Chondrocyte (in vitro differentiated cells): ENCODE measurements around the gene TMEM132D. TPM values are rescaled to one million over a fixed set of nuclear protein-coding genes. Genes with fewer than 3 reads are reported as not detected.

ENCODE experiments used
- DNase-seq: peaks from one replicate; pipeline ENCODE4 v3.0.0; 2021; ENCODE audit warnings: mixed read lengths, low spot score
- H3K27ac Mint-ChIP-seq: one replicate; pipeline ENCODE4 v1.8.0; 2021; ENCODE audit warnings: mild to moderate bottlenecking, moderate library complexity, mixed read lengths; ENCODE audit not compliant: unreplicated experiment
- H3K27me3 Mint-ChIP-seq: 2 replicates; pipeline ENCODE4 v1.8.0; 2021; ENCODE audit warnings: low read depth, mixed read lengths
- H3K36me3 Mint-ChIP-seq: 2 replicates; pipeline ENCODE4 v1.8.0; 2021; ENCODE audit warnings: low read depth, mixed read lengths
- H3K4me1 Mint-ChIP-seq: 2 replicates; pipeline ENCODE4 v1.8.0; 2021; ENCODE audit warnings: low read depth, mild to moderate bottlenecking, mixed read lengths
- H3K4me3 Mint-ChIP-seq: one replicate; pipeline ENCODE4 v1.8.0; 2021; ENCODE audit warnings: mild to moderate bottlenecking, moderate library complexity, mixed read lengths; ENCODE audit not compliant: unreplicated experiment
- H3K9me3 Mint-ChIP-seq: 2 replicates; pipeline ENCODE4 v1.8.0; 2021; ENCODE audit warnings: low read depth, mixed read lengths
- total RNA-seq: library from RNA; stranded (reverse); gene quantifications from 3 replicates; pipeline ENCODE4 v1.2.1, GENCODE V29; 2021
- TF ChIP-seq, protein P1 (sequence below): fragments of 200-600 bp; sonication (generic); IDR thresholded peaks from 2 replicates; pipeline ENCODE4 v1.5.0; 2021; ENCODE audit warnings: antibody characterized with exemption, mild to moderate bottlenecking, moderate library complexity

TMEM132D gene
- total RNA-seq, 1 donor from 2014 or later: 3.1 TPM

DNA sequence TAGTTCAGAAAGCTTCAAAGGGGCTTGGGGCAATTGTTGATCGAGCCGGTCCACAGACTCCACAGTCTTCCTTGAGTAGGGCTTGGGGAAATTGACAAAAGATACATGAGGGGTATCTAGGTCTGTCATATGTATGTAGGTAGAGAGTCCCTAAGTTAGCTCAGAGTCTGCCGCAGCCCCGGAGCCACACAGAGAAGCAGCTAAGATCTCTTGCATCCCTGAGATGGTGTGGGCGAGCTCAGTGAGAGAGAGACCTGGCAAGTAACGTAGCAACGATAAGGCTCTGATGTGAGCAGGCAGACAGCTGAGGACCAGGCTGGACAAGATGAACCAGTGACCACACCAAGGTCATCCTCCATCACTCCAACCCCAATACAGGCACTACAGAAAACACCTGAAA, 297.6 kb downstream of the TMEM132D start:
- Mint-ChIP-seq H3K9me3 (peaks cover 8% of the 10 kb centered on the region), H3K27ac (no peak overlapping the region), H3K36me3 (no peaks in the 10 kb centered on the region), H3K4me1 (peaks cover 26% of the 10 kb centered on the region), H3K4me3 (no peak overlapping the region), H3K27me3 (no peaks in the 10 kb centered on the region)
- no peak for DNase-seq
- TF ChIP-seq, protein P1, sequence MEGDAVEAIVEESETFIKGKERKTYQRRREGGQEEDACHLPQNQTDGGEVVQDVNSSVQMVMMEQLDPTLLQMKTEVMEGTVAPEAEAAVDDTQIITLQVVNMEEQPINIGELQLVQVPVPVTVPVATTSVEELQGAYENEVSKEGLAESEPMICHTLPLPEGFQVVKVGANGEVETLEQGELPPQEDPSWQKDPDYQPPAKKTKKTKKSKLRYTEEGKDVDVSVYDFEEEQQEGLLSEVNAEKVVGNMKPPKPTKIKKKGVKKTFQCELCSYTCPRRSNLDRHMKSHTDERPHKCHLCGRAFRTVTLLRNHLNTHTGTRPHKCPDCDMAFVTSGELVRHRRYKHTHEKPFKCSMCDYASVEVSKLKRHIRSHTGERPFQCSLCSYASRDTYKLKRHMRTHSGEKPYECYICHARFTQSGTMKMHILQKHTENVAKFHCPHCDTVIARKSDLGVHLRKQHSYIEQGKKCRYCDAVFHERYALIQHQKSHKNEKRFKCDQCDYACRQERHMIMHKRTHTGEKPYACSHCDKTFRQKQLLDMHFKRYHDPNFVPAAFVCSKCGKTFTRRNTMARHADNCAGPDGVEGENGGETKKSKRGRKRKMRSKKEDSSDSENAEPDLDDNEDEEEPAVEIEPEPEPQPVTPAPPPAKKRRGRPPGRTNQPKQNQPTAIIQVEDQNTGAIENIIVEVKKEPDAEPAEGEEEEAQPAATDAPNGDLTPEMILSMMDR: no peak

DNA sequence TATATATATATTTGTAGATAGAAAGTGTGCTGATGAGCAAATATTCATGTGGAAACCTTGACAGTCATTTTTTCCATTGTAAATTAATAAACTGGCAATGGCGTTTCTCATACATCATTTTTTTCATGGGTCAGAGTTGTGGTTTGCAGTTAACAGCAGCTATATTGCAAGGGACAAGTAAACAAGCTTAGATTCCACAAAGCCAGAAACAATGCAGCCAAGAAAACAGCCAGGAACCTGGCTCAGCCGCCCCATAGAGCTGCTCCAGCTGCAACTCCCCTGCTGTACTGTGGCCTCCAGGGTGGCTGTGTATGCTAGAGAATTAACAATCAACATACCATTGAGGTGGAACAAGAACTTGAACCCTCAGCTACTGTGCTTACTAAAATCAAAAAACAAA, 298.2 kb downstream of the TMEM132D start:
- H3K9me3 Mint-ChIP-seq: peaks cover 9% of the 10 kb centered on the region
- no peak overlapping the region for H3K4me3 Mint-ChIP-seq
- TF ChIP-seq, protein P1: no peak

DNA sequence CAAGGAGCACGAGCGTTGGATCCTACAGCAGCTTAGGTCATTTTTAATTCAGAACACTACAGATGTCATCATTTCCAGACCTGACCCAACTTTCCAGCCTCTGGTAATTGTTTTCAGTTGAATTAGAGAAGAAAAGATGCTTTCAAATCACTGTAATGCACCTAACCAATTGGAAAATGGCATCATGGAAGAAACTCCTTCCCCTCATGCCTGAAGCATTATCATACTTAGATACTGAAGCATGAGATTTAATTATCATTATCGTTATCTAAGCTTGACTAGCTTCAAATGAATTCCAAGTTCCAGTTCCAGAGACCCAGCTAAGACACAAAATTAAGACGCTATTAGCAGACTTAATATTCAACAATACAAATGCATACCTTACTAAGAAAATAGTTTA, 299.3 kb downstream of the TMEM132D start:
- H3K9me3 Mint-ChIP-seq: peaks cover 17% of the 10 kb centered on the region
- no peak overlapping the region for H3K27ac Mint-ChIP-seq
- DNase-seq: no peak

More for the DNA sequence above, 298.2 kb downstream of the TMEM132D start:
- Mint-ChIP-seq H3K27ac (no peak overlapping the region), H3K27me3 (no peaks in the 10 kb centered on the region), H3K4me1 (peaks cover 26% of the 10 kb centered on the region), H3K36me3 (no peaks in the 10 kb centered on the region)
- DNase-seq: no peak

DNA sequence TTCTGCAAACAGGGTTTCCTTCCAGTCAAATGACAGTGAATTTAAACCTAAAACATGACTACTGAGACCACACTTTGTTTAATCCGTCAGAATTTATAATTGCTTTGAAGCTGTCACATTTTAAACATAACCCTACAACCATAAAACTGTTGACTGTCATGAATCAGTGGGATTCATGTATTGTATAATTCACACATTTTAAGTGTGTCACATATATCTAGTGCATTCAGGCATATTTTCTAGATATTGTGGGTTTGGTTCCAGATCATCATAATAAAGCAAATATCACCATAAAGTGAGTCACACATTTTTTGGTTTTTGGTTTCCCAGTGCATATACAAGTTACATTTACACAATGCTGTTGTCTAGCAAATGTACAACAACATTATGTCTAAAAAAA, 304.4 kb downstream of the TMEM132D start:
- DNase-seq: no peak
- H3K4me3 Mint-ChIP-seq: no peak overlapping the region
- peaks cover 3% of the 10 kb centered on the region for H3K36me3 Mint-ChIP-seq
- H3K27ac Mint-ChIP-seq: no peak overlapping the region
- H3K27me3 Mint-ChIP-seq: no peaks in the 10 kb centered on the region
- TF ChIP-seq, protein P1: no peak
- peaks cover 12% of the 10 kb centered on the region for H3K4me1 Mint-ChIP-seq
- H3K9me3 Mint-ChIP-seq: peaks cover 23% of the 10 kb centered on the region

More for the DNA sequence above, 299.3 kb downstream of the TMEM132D start:
- TF ChIP-seq, protein P1: no peak
- H3K36me3 Mint-ChIP-seq: peaks cover 3% of the 10 kb centered on the region
- no peaks in the 10 kb centered on the region for H3K27me3 Mint-ChIP-seq
- H3K4me1 Mint-ChIP-seq: peaks cover 26% of the 10 kb centered on the region
- H3K4me3 Mint-ChIP-seq: no peak overlapping the region

DNA sequence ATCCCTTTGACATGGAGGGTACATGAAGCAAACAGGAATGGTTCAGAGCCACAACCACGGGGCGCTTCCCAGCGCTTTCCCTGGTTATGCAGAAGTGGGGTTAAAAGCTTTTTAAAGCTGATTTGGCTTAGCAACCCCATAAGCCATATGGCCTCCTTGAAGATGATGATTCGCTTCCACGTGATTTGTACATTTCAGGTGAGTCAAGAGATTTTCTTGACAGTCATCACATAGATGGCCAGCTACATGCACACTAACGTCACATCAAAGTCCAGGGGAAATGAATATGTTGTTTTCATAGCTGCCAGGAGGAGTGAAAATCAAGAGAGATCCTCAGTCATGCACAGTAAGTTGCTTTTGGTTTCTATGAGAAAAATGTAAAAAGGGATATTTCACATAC, 309.7 kb downstream of the TMEM132D start:
- TF ChIP-seq, protein P1: no peak
- Mint-ChIP-seq H3K4me1 (peaks cover 12% of the 10 kb centered on the region), H3K36me3 (no peaks in the 10 kb centered on the region), H3K4me3 (no peak overlapping the region), H3K9me3 (peaks cover 5% of the 10 kb centered on the region), H3K27ac (no peak overlapping the region), H3K27me3 (no peaks in the 10 kb centered on the region)
- DNase-seq: no peak
